GM12878 (cell line): Measurements from ENCODE around the gene KICS2. TPM values are rescaled to one million over a fixed set of nuclear protein-coding genes. Genes with fewer than 3 reads are reported as not detected.

Experiments
- ATAC-seq: fragments of 200-7000 bp; cut with Tn5 transposase; 3 replicates; pipeline ENCODE4 v1.9.1; 2020; ENCODE audit warnings: mild to moderate bottlenecking, moderate library complexity
- BruUV-seq: library from RNA; stranded (reverse); fragments of 400-500 nt; replicated peaks from 2 replicates; lab custom pipeline; 2021; lab: Mats Ljungman, UMichigan
- CTCF ChIA-PET: fragments of 300-600 bp; sonication (Branson Sonifier 250); formaldehyde crosslinking; extraction: SDS; loops from one replicate; lab custom pipeline; 2021; ENCODE audit warnings: inconsistent platforms; lab: Yijun Ruan, JAX
- POLR2A ChIA-PET: fragments of 350-600 bp; formaldehyde crosslinking; extraction: SDS; loops from one replicate; lab custom pipeline; 2021; ENCODE audit warnings: inconsistent platforms; lab: Charles Lee
- RAD21 ChIA-PET: fragments of 300-600 bp; sonication (Branson Sonifier 250); formaldehyde crosslinking; loops from one replicate; lab custom pipeline; 2023; ENCODE audit warnings: antibody characterized with exemption; ENCODE audit not compliant: unreplicated experiment; lab: Charles Lee
- SMC1A ChIA-PET: fragments of 300-600 bp; sonication (Branson Sonifier 250); formaldehyde crosslinking; loops from one replicate; lab custom pipeline; 2023; ENCODE audit not compliant: unreplicated experiment, uncharacterized antibody; lab: Charles Lee
- DNase-seq: peaks from one replicate; pipeline ENCODE4 v3.0.0-alpha.2; 2011; ENCODE audit warnings: low read depth, low spot score
- FAIRE-seq: peaks from 3 replicates; lab custom pipeline; 2011; peaks lifted over from hg19 to GRCh38; lab: Jason Lieb, UNC
- H2AFZ ChIP-seq: 2 replicates; pipeline ENCODE4 v1.6.0; 2011; ENCODE audit warnings: low read depth, low read length, control low read depth; ENCODE audit not compliant: control insufficient read depth
- H3K27ac ChIP-seq: 2 replicates; pipeline ENCODE4 v1.5.1; 2011; ENCODE audit warnings: control low read depth; ENCODE audit not compliant: control insufficient read depth, insufficient read depth
- H3K27me3 ChIP-seq, 2 experiments: replicated peaks in 1 of 2; 2 replicates each; pipeline versions ENCODE4 v1.6.0 to v1.6.1; 2011; ENCODE audit warnings: low read length in 1 of 2; ENCODE audit not compliant: control insufficient read depth in 2 of 2, insufficient read depth in 2 of 2
- H3K36me3 ChIP-seq, 2 experiments: 2 replicates each; pipeline ENCODE4 v1.5.1; 2011; ENCODE audit warnings: low read length in 1 of 2; ENCODE audit not compliant: control insufficient read depth in 2 of 2, insufficient read depth in 2 of 2
- H3K4me1 ChIP-seq: 2 replicates; pipeline ENCODE4 v1.6.1; 2011; ENCODE audit warnings: mild to moderate bottlenecking, low read length, moderate library complexity, mixed read lengths; ENCODE audit not compliant: control insufficient read depth, insufficient read depth
- H3K4me2 ChIP-seq: 2 replicates; pipeline ENCODE4 v1.6.0; 2011; ENCODE audit warnings: control low read depth; ENCODE audit not compliant: control insufficient read depth, insufficient read depth
- H3K4me3 ChIP-seq: fragments of 200-600 bp; sonication (generic); 2 replicates; pipeline ENCODE4 v1.5.1; 2016
- H3K79me2 ChIP-seq: 2 replicates; pipeline ENCODE4 v1.6.0; 2011; ENCODE audit warnings: low read length; ENCODE audit not compliant: control insufficient read depth, insufficient read depth
- H3K9ac ChIP-seq: 2 replicates; pipeline ENCODE4 v1.8.0; 2011; ENCODE audit warnings: low read length, control low read depth, mixed read lengths; ENCODE audit not compliant: control insufficient read depth, insufficient read depth
- H3K9me3 ChIP-seq: replicated peaks from 3 replicates; pipeline ENCODE4 v1.5.1; 2011; ENCODE audit warnings: mild to moderate bottlenecking, low read length; ENCODE audit not compliant: control insufficient read depth, insufficient read depth
- H4K20me1 ChIP-seq: 2 replicates; pipeline ENCODE4 v1.6.0; 2011; ENCODE audit not compliant: control insufficient read depth, insufficient read depth
- MYC ChIP-seq: IDR thresholded peaks from 2 replicates; pipeline ENCODE4 v1.6.1; 2011; ENCODE audit warnings: mild to moderate bottlenecking, low read length, moderate library complexity, inconsistent platforms; ENCODE audit not compliant: insufficient read depth, insufficient replicate concordance, insufficient read length, severe bottlenecking
- PAX8 ChIP-seq: fragments of 450-650 bp; IDR thresholded peaks from 2 replicates; pipeline ENCODE4 v1.6.1; 2017; ENCODE audit warnings: mild to moderate bottlenecking, moderate library complexity
- SMARCA5 ChIP-seq: fragments of 450-650 bp; IDR thresholded peaks from 2 replicates; pipeline ENCODE4 v1.6.1; 2017; ENCODE audit warnings: mild to moderate bottlenecking
- SPI1 ChIP-seq: IDR thresholded peaks from 2 replicates; pipeline ENCODE4 v1.6.1; 2011; ENCODE audit warnings: low read depth, mild to moderate bottlenecking, low read length, moderate library complexity, borderline replicate concordance; ENCODE audit not compliant: insufficient read depth
- TARDBP ChIP-seq: IDR thresholded peaks from 2 replicates; pipeline ENCODE4 v1.6.1; 2016; ENCODE audit warnings: borderline replicate concordance
- YBX1 ChIP-seq: fragments of 450-650 bp; IDR thresholded peaks from 2 replicates; pipeline ENCODE4 v1.6.1; 2016; ENCODE audit warnings: antibody characterized with exemption
- ZNF24 ChIP-seq: fragments of 450-650 bp; IDR thresholded peaks from 2 replicates; pipeline ENCODE4 v1.6.1; 2017; ENCODE audit warnings: antibody characterized with exemption, mild to moderate bottlenecking
- WGBS: methylation state at CpG from one replicate; pipeline ENCODE4 v1.1.6; 2016; ENCODE audit warnings: low lambda C conversion rate; ENCODE audit not compliant: insufficient replicate concordance, insufficient coverage; ENCODE audit errors: missing lambda C conversion rate; 5-methylcytosine and 5-hydroxymethylcytosine counted together
- in situ Hi-C: fragments of 300-500 bp; cut with MboI; formaldehyde crosslinking; loops from 9 replicates; pipeline ENCODE4 v1.14.3; 2018; ENCODE audit warnings: mixed read lengths
- intact Hi-C: fragments of 100-400 bp; cut with micrococcal nuclease; formaldehyde crosslinking; loops from one replicate; pipeline ENCODE4 v1.14.2; 2022; ENCODE audit not compliant: unreplicated experiment
- polyA plus RNA-seq, 11 experiments: library from polyadenylated mRNA; depleted of rRNA in 4 of 11; unstranded in 6 of 11; stranded (reverse) in 5 of 11; fragments of >200 nt; fragmentation: Nextera tagmentation in 4 of 11; fragmentation: Illumina TruSeq in 1 of 11; extraction: Ambion mirVana in 4 of 11; extraction: Trizol in 1 of 11; gene quantifications; 1 replicate in 1 of 11; 2 replicates in 10 of 11; pipeline versions ENCODE4 v1.2.1 to v1.2.3, GENCODE V29; 2011 to 2016; ENCODE audit warnings: inconsistent platforms in 2 of 11, missing spikeins in 2 of 11, low read depth in 1 of 11
- total RNA-seq, 4 experiments: library from RNA; depleted of rRNA in 3 of 4; stranded (reverse); fragments of >200 nt in 3 of 4; fragmentation: Illumina TruSeq in 1 of 4; extraction: Trizol in 1 of 4; gene quantifications; 2 replicates each; pipeline versions ENCODE4 v1.2.1 to v1.2.3, GENCODE V29; 2013 to 2021
- TF ChIP-seq, protein P1 (sequence below): IDR thresholded peaks from 2 replicates; pipeline ENCODE4 v1.6.1; 2012; ENCODE audit warnings: mild to moderate bottlenecking, low read depth, low read length
- TF ChIP-seq, protein P2 (sequence below): fragments of 450-650 bp; formaldehyde crosslinking; IDR thresholded peaks from 2 replicates; pipeline ENCODE4 v1.5.0; 2022; ENCODE audit warnings: mild to moderate bottlenecking, missing genetic modification characterization
- TF ChIP-seq, protein P3 (sequence below): IDR thresholded peaks from 2 replicates; pipeline ENCODE4 v1.6.1; 2012; ENCODE audit warnings: low read length, inconsistent platforms

KICS2 gene
- total and polyA plus RNA-seq, 10 of the 15 experiments (the other 5 are each of a cell fraction or from before 2014, with no cell fraction given) = 3.9 to 13.1 (median 9.5) TPM

DNA sequence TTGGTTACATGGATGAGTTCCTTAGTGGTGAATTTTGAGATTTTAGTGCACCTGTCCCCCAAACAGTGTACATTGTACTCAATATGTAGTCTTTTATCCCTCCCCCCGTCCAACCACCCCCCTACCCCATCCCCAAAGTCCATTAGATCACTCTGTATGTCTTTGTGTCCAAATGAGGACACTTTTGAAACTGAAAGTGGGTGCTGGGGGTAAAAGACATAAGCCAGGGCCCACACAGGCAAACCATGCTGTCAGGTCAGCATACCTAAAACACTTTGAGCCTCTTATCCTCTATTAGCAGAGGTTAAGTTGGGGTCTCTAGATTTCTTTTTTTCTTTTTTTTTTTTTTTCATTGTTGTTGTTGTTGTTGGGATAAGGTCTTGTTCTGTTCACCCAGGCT lies 31.3 kb upstream of the KICS2 start:
- Histone ChIP-seq H3K9ac (no peak overlapping the region), H3K36me3 (no peaks in the 10 kb centered on the region), H3K4me1 (no peaks in the 10 kb centered on the region), H3K27me3 (no peaks in the 10 kb centered on the region), H3K27ac (no peak overlapping the region), H2AFZ (no peak overlapping the region), H3K4me3 (no peak overlapping the region), H3K4me2 (no peak overlapping the region), H4K20me1 (no peaks in the 10 kb centered on the region), H3K9me3 (no peaks in the 10 kb centered on the region), H3K79me2 (no peaks in the 10 kb centered on the region)
- peak; percentile 70 for ATAC-seq
- POLR2A ChIA-PET = no interaction called here
- CTCF ChIA-PET = no interaction called here
- WGBS = 0% methylated on average over 1 of the region's 1 CpG
- SMC1A ChIA-PET = no interaction called here
- FAIRE-seq = no peak
- RAD21 ChIA-PET = no interaction called here
- intact Hi-C loops (loop anchor here (10.0 kb wide), 1 partner anchor 839 kb away; no protein-coding TSS in a partner anchor), in situ Hi-C loops (loop anchor here (5.0 to 25.0 kb wide), 3 partner anchors 411 to 1141 kb away; partner anchors contain the start of gene SRGAP1)
- TF ChIP-seq YBX1 (no peak), ZNF24 (no peak), PAX8 (no peak), SPI1 (no peak), SMARCA5 (no peak), TARDBP (no peak), MYC (no peak)
- TF ChIP-seq, protein P1, sequence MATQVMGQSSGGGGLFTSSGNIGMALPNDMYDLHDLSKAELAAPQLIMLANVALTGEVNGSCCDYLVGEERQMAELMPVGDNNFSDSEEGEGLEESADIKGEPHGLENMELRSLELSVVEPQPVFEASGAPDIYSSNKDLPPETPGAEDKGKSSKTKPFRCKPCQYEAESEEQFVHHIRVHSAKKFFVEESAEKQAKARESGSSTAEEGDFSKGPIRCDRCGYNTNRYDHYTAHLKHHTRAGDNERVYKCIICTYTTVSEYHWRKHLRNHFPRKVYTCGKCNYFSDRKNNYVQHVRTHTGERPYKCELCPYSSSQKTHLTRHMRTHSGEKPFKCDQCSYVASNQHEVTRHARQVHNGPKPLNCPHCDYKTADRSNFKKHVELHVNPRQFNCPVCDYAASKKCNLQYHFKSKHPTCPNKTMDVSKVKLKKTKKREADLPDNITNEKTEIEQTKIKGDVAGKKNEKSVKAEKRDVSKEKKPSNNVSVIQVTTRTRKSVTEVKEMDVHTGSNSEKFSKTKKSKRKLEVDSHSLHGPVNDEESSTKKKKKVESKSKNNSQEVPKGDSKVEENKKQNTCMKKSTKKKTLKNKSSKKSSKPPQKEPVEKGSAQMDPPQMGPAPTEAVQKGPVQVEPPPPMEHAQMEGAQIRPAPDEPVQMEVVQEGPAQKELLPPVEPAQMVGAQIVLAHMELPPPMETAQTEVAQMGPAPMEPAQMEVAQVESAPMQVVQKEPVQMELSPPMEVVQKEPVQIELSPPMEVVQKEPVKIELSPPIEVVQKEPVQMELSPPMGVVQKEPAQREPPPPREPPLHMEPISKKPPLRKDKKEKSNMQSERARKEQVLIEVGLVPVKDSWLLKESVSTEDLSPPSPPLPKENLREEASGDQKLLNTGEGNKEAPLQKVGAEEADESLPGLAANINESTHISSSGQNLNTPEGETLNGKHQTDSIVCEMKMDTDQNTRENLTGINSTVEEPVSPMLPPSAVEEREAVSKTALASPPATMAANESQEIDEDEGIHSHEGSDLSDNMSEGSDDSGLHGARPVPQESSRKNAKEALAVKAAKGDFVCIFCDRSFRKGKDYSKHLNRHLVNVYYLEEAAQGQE = no peak
- TF ChIP-seq, protein P2, sequence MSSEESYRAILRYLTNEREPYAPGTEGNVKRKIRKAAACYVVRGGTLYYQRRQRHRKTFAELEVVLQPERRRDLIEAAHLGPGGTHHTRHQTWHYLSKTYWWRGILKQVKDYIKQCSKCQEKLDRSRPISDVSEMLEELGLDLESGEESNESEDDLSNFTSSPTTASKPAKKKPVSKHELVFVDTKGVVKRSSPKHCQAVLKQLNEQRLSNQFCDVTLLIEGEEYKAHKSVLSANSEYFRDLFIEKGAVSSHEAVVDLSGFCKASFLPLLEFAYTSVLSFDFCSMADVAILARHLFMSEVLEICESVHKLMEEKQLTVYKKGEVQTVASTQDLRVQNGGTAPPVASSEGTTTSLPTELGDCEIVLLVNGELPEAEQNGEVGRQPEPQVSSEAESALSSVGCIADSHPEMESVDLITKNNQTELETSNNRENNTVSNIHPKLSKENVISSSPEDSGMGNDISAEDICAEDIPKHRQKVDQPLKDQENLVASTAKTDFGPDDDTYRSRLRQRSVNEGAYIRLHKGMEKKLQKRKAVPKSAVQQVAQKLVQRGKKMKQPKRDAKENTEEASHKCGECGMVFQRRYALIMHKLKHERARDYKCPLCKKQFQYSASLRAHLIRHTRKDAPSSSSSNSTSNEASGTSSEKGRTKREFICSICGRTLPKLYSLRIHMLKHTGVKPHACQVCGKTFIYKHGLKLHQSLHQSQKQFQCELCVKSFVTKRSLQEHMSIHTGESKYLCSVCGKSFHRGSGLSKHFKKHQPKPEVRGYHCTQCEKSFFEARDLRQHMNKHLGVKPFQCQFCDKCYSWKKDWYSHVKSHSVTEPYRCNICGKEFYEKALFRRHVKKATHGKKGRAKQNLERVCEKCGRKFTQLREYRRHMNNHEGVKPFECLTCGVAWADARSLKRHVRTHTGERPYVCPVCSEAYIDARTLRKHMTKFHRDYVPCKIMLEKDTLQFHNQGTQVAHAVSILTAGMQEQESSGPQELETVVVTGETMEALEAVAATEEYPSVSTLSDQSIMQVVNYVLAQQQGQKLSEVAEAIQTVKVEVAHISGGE (CRISPR knock-in tag) = no peak
- TF ChIP-seq, protein P3, sequence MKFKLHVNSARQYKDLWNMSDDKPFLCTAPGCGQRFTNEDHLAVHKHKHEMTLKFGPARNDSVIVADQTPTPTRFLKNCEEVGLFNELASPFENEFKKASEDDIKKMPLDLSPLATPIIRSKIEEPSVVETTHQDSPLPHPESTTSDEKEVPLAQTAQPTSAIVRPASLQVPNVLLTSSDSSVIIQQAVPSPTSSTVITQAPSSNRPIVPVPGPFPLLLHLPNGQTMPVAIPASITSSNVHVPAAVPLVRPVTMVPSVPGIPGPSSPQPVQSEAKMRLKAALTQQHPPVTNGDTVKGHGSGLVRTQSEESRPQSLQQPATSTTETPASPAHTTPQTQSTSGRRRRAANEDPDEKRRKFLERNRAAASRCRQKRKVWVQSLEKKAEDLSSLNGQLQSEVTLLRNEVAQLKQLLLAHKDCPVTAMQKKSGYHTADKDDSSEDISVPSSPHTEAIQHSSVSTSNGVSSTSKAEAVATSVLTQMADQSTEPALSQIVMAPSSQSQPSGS = no peak
- no peak for DNase-seq
- BruUV-seq = no TSS peak
